Measurements from ENCODE around the gene GALNT16.

DNA sequence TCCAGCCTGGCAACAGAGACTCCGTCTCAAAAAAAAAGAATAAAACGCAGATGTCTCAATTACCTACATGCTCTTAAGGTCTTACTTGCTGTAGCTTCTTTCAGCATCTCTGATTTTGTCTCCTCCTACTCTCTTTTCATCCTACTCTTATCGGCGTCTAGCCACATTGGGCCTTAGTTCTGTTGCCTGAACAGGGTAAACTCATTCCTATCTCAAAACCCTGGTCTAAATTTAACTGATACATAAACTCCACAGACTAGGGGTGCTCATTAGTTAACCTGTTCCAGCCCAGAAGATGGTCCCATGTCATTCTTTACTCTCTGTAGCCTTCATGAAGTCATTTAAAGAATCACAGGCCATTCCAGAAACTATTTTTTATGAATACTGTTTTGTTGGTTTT, 35.0 kb upstream of the GALNT16 start:
- TF ChIP-seq, protein P1, sequence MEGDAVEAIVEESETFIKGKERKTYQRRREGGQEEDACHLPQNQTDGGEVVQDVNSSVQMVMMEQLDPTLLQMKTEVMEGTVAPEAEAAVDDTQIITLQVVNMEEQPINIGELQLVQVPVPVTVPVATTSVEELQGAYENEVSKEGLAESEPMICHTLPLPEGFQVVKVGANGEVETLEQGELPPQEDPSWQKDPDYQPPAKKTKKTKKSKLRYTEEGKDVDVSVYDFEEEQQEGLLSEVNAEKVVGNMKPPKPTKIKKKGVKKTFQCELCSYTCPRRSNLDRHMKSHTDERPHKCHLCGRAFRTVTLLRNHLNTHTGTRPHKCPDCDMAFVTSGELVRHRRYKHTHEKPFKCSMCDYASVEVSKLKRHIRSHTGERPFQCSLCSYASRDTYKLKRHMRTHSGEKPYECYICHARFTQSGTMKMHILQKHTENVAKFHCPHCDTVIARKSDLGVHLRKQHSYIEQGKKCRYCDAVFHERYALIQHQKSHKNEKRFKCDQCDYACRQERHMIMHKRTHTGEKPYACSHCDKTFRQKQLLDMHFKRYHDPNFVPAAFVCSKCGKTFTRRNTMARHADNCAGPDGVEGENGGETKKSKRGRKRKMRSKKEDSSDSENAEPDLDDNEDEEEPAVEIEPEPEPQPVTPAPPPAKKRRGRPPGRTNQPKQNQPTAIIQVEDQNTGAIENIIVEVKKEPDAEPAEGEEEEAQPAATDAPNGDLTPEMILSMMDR (optimal IDR thresholded peaks at IDR 0.05 in 1 of 3, IDR thresholded peaks at IDR 0.05 in 1 of 3, conservative IDR thresholded peaks at IDR 0.05 in 1 of 3; ENCODE audit: extremely low read depth in 1 of 3, insufficient read depth in 2 of 3, low read length in 3 of 3), result no peak
- TF ChIP-seq EZH2 (IDR thresholded peaks at IDR 0.05; ENCODE audit: low read length), result no peak
